ENCODE results near the gene PCLO. TPM values are rescaled to one million over a fixed set of nuclear protein-coding genes. Genes with fewer than 3 reads are reported as not detected.
A peak's percentile ranks its signal among the peaks of the same experiment; 100 is the strongest.

PCLO gene, protein sequence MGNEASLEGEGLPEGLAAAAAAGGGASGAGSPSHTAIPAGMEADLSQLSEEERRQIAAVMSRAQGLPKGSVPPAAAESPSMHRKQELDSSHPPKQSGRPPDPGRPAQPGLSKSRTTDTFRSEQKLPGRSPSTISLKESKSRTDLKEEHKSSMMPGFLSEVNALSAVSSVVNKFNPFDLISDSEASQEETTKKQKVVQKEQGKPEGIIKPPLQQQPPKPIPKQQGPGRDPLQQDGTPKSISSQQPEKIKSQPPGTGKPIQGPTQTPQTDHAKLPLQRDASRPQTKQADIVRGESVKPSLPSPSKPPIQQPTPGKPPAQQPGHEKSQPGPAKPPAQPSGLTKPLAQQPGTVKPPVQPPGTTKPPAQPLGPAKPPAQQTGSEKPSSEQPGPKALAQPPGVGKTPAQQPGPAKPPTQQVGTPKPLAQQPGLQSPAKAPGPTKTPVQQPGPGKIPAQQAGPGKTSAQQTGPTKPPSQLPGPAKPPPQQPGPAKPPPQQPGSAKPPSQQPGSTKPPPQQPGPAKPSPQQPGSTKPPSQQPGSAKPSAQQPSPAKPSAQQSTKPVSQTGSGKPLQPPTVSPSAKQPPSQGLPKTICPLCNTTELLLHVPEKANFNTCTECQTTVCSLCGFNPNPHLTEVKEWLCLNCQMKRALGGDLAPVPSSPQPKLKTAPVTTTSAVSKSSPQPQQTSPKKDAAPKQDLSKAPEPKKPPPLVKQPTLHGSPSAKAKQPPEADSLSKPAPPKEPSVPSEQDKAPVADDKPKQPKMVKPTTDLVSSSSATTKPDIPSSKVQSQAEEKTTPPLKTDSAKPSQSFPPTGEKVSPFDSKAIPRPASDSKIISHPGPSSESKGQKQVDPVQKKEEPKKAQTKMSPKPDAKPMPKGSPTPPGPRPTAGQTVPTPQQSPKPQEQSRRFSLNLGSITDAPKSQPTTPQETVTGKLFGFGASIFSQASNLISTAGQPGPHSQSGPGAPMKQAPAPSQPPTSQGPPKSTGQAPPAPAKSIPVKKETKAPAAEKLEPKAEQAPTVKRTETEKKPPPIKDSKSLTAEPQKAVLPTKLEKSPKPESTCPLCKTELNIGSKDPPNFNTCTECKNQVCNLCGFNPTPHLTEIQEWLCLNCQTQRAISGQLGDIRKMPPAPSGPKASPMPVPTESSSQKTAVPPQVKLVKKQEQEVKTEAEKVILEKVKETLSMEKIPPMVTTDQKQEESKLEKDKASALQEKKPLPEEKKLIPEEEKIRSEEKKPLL (N-terminal part only)
- total RNA-seq = 1 to 10 TPM in 1 of 2 donors, under 1 TPM in 1; 0.84 to 1.1 TPM
- under 1 TPM; 0.04 to 0.12 TPM for polyA plus RNA-seq

DNA sequence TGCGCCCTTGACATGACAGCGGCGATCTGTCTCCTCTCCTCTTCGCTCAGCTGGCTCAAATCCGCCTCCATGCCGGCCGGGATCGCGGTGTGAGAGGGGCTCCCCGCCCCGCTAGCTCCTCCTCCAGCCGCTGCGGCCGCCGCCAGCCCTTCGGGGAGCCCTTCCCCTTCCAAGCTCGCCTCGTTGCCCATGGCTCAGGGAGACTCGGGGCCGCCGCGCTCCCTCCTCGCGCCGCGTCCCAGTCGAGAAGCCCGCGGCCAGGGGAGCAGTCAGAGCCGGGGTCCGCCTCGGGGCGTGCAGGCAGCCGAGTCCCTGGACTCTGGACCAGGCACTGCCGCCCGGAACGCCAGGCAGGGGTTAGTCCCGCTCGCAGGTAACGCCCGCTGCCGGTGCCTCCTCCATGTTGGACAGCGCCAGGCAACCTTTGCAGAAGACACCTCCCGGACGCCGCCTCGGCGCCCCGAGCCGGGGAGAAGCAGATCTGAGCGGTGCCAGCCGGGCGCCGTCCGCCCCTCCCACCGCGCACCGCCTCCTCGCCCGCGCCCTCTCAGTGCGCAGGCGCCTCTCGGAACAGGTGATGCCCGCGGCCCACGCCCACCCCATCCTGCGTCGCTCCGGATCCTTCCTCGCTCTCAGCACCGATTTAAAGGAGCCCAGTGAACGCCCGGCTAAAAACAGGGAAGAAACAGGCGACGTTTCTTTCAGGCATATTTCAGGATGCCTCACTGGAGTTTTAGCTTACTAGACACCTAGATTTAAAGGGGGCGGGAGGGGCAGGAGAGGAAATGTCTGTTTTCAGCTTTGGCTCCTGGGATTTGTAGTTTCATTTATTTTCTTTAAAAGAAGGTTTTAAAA, at the start of gene PCLO:
Gene PCLO (minus strand): TSS at position 483 of the 855 bp plus-strand sequence. CDS start 292 bp downstream, at position 191.
- Histone ChIP-seq H3K4me3 (ENCODE audit: low read depth in 1 of 3, low read length in 3 of 3) (peak within 1 kb of the TSS in 2 of 3 donors; percentile 9 to 61), H3K27ac (ENCODE audit: low read depth in 1 of 2, low read length in 2 of 2) (no peak within 1 kb of the TSS), H3K9ac (ENCODE audit: low read depth in 1 of 2, low read length in 2 of 2) (no peak within 1 kb of the TSS), H3K9me3 (ENCODE audit: control insufficient read depth in 4 of 4, low read length in 3 of 4) (no peaks in the 10 kb centered on the region), H3K4me1 (ENCODE audit: control insufficient read depth in 4 of 4, insufficient read depth in 4 of 4, low read length in 3 of 4) (peaks cover 5 to 10% (median 6%) of the 10 kb centered on the region in 4 donors), H3K27me3 (ENCODE audit: control insufficient read depth in 4 of 4, insufficient read depth in 4 of 4, low read length in 3 of 4) (peaks cover 0 to 2% (median 0%) of the 10 kb centered on the region in 4 donors), H3K36me3 (ENCODE audit: control insufficient read depth in 4 of 4, insufficient read depth in 3 of 4, low read depth in 1 of 4, low read length in 3 of 4) (no peaks in the 10 kb centered on the region)
- DNase-seq (ENCODE audit: low spot score) = peak; percentile 67
- 2% methylated on average over 77 of the region's 77 CpGs for WGBS
- no peak for TF ChIP-seq NR2F2 (IDR thresholded peaks at IDR 0.05)
- TF ChIP-seq, protein P1, sequence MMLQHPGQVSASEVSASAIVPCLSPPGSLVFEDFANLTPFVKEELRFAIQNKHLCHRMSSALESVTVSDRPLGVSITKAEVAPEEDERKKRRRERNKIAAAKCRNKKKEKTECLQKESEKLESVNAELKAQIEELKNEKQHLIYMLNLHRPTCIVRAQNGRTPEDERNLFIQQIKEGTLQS (IDR thresholded peaks at IDR 0.05) = no peak
- TF ChIP-seq, protein P2, sequence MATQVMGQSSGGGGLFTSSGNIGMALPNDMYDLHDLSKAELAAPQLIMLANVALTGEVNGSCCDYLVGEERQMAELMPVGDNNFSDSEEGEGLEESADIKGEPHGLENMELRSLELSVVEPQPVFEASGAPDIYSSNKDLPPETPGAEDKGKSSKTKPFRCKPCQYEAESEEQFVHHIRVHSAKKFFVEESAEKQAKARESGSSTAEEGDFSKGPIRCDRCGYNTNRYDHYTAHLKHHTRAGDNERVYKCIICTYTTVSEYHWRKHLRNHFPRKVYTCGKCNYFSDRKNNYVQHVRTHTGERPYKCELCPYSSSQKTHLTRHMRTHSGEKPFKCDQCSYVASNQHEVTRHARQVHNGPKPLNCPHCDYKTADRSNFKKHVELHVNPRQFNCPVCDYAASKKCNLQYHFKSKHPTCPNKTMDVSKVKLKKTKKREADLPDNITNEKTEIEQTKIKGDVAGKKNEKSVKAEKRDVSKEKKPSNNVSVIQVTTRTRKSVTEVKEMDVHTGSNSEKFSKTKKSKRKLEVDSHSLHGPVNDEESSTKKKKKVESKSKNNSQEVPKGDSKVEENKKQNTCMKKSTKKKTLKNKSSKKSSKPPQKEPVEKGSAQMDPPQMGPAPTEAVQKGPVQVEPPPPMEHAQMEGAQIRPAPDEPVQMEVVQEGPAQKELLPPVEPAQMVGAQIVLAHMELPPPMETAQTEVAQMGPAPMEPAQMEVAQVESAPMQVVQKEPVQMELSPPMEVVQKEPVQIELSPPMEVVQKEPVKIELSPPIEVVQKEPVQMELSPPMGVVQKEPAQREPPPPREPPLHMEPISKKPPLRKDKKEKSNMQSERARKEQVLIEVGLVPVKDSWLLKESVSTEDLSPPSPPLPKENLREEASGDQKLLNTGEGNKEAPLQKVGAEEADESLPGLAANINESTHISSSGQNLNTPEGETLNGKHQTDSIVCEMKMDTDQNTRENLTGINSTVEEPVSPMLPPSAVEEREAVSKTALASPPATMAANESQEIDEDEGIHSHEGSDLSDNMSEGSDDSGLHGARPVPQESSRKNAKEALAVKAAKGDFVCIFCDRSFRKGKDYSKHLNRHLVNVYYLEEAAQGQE (IDR thresholded peaks at IDR 0.05) = peak; percentile 86

DNA sequence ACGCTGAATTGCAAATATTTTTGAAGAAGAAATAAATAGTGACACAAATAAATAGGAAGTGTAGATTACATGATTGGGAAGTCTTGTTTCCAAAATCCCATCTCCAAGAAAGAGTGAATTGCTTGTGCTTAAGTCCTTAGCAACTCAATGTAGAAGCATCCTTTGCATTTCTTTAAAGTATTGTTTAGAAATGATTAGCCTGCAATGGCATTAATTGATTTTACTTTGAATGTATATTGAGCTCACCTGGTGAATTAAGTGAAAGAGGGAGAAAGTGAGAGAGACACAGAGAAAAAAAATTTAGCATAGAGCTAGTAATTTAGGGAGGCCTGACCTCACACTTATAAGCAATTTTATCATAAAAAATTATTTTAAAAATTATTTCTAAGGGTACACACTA, 49.0 kb upstream of the PCLO start:
- 61% methylated on average over 1 of the region's 1 CpG for WGBS

More for the DNA sequence above, 49.0 kb upstream of the PCLO start:
- H3K4me1 ChIP-seq (ENCODE audit: control insufficient read depth in 4 of 4, insufficient read depth in 4 of 4, low read length in 3 of 4) = no peaks in the 10 kb centered on the region
- H3K4me3 ChIP-seq (ENCODE audit: low read depth in 1 of 3, low read length in 3 of 3) = no peak overlapping the region
- no peak overlapping the region for H3K27ac ChIP-seq (ENCODE audit: low read depth in 1 of 2, low read length in 2 of 2)
- no peaks in the 10 kb centered on the region for H3K36me3 ChIP-seq (ENCODE audit: control insufficient read depth in 4 of 4, insufficient read depth in 3 of 4, low read depth in 1 of 4, low read length in 3 of 4)
- H3K9me3 ChIP-seq (ENCODE audit: control insufficient read depth in 4 of 4, low read length in 3 of 4) = no peaks in the 10 kb centered on the region
- H3K27me3 ChIP-seq (ENCODE audit: control insufficient read depth in 4 of 4, insufficient read depth in 4 of 4, low read length in 3 of 4) = no peaks in the 10 kb centered on the region
- DNase-seq (ENCODE audit: low spot score) = no peak
- no peak overlapping the region for H3K9ac ChIP-seq (ENCODE audit: low read depth in 1 of 2, low read length in 2 of 2)
- no peak for TF ChIP-seq HNF4G (IDR thresholded peaks at IDR 0.05)
- TF ChIP-seq FOXA2 (IDR thresholded peaks at IDR 0.05) = no peak
- TF ChIP-seq TAF1 (conservative IDR thresholded peaks at IDR 0.05) = no peak
- TF ChIP-seq, protein P3, sequence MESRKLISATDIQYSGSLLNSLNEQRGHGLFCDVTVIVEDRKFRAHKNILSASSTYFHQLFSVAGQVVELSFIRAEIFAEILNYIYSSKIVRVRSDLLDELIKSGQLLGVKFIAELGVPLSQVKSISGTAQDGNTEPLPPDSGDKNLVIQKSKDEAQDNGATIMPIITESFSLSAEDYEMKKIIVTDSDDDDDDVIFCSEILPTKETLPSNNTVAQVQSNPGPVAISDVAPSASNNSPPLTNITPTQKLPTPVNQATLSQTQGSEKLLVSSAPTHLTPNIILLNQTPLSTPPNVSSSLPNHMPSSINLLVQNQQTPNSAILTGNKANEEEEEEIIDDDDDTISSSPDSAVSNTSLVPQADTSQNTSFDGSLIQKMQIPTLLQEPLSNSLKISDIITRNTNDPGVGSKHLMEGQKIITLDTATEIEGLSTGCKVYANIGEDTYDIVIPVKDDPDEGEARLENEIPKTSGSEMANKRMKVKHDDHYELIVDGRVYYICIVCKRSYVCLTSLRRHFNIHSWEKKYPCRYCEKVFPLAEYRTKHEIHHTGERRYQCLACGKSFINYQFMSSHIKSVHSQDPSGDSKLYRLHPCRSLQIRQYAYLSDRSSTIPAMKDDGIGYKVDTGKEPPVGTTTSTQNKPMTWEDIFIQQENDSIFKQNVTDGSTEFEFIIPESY (IDR thresholded peaks at IDR 0.05) = no peak
- TF ChIP-seq FOXA1 (IDR thresholded peaks at IDR 0.05) = no peak

All from liver (tissue), 9 donors.